Gastrocnemius medialis (tissue), 4 donors: ENCODE data around the gene DCTN2.

Experiments used
- CTCF ChIP-seq, 5 experiments: fragments of 450-650 bp in 3 of 5; fragments of 200-600 bp in 2 of 5; sonication (generic) in 2 of 5; IDR thresholded peaks in 4 of 5; conservative IDR thresholded peaks in 1 of 5; 1 replicate in 4 of 5; 2 replicates in 1 of 5; pipeline ENCODE4 v1.5.1; 2016 to 2019; ENCODE audit warnings: antibody characterized with exemption in 5 of 5, mild to moderate bottlenecking in 3 of 5, moderate library complexity in 3 of 5
- POLR2A ChIP-seq, 2 donors: fragments of 450-650 bp; IDR thresholded peaks; one replicate each; pipeline ENCODE4 v1.6.1; 2017; ENCODE audit warnings: antibody characterized with exemption in 2 of 2, mild to moderate bottlenecking in 2 of 2, moderate library complexity in 2 of 2

GRCh38 chr12:57489157-57489641 lies 57.8 kb downstream of the DCTN2 start:
- TF ChIP-seq POLR2A (IDR thresholded peaks at IDR 0.05) (no peak), CTCF (IDR thresholded peaks at IDR 0.05 in 4 of 5, conservative IDR thresholded peaks at IDR 0.05 in 1 of 5) (no peak)
